ENCODE results near the gene CYB5B.
"Not testable (repeated sequence)": the region's sequence is repeated elsewhere in the genome, so short reads cannot be mapped to it uniquely, and the experiment has no call there.

Gene CYB5B

GRCh38 chr16:69408475-69408874 lies 15.9 kb upstream of the CYB5B start:
- DNase-seq (ENCODE audit: low read depth, low spot score): no peak

- no peak for DNase-seq (ENCODE audit: low read depth, low spot score)
Observed at GRCh38 chr16:69410219-69410990, 14.0 kb upstream of the CYB5B start.

GRCh38 chr16:69411064-69411985 lies 13.1 kb upstream of the CYB5B start:
- no peak for DNase-seq (ENCODE audit: low read depth, low spot score)

GRCh38 chr16:69412287-69412686 lies 12.1 kb upstream of the CYB5B start:
- DNase-seq (ENCODE audit: low read depth, low spot score): no peak

GRCh38 chr16:69413045-69413664 lies 11.3 kb upstream of the CYB5B start:
- DNase-seq (ENCODE audit: low read depth, low spot score): no peak

- DNase-seq (ENCODE audit: low read depth, low spot score): no peak
Observed at GRCh38 chr16:69417520-69418199, 6.8 kb upstream of the CYB5B start.

GRCh38 chr16:69419956-69420355 lies 4.5 kb upstream of the CYB5B start:
- DNase-seq (ENCODE audit: low read depth, low spot score): no peak

- no peak for DNase-seq (ENCODE audit: low read depth, low spot score)
Observed at GRCh38 chr16:69423189-69423588, 1.2 kb upstream of the CYB5B start.

GRCh38 chr16:69424935-69425784 lies 741 bp downstream of the CYB5B start:
- no peak for DNase-seq (ENCODE audit: low read depth, low spot score)

- no peak for DNase-seq (ENCODE audit: low read depth, low spot score)
Observed at GRCh38 chr16:69428652-69429051, 4.2 kb downstream of the CYB5B start.

- DNase-seq (ENCODE audit: low read depth, low spot score): not testable (repeated sequence)
Observed at GRCh38 chr16:69429058-69429640, 4.7 kb downstream of the CYB5B start.

- no peak for DNase-seq (ENCODE audit: low read depth, low spot score)
Observed at GRCh38 chr16:69431948-69432468, 7.6 kb downstream of the CYB5B start.

- no peak for DNase-seq (ENCODE audit: low read depth, low spot score)
Observed at GRCh38 chr16:69434066-69434465, 9.6 kb downstream of the CYB5B start.

GRCh38 chr16:69435977-69436820 lies 11.8 kb downstream of the CYB5B start:
- DNase-seq (ENCODE audit: low read depth, low spot score): no peak

- DNase-seq (ENCODE audit: low read depth, low spot score): no peak
Observed at GRCh38 chr16:69436896-69437295, 12.5 kb downstream of the CYB5B start.

- DNase-seq (ENCODE audit: low read depth, low spot score): no peak
Observed at GRCh38 chr16:69438465-69438864, 14.0 kb downstream of the CYB5B start.

- DNase-seq (ENCODE audit: low read depth, low spot score): no peak
Observed at GRCh38 chr16:69440250-69440649, 15.8 kb downstream of the CYB5B start.

- DNase-seq (ENCODE audit: low read depth, low spot score): not testable (repeated sequence)
Observed at GRCh38 chr16:69441030-69441429, 16.6 kb downstream of the CYB5B start.
